NCI-H748 (cell line): ENCODE results near the gene EFNA5.
A peak's percentile ranks its signal among the peaks of the same experiment; 100 is the strongest.
"Not testable (repeated sequence)": the region's sequence is repeated elsewhere in the genome, so short reads cannot be mapped to it uniquely, and the experiment has no call there.

Source experiments
- DNase-seq: peaks from one replicate; lab custom pipeline; 2025; ENCODE audit not compliant: unreplicated experiment; lab: John Stamatoyannopoulos, UW

Gene EFNA5

GRCh38 chr5:107466233-107466769 lies 204.4 kb downstream of the EFNA5 start:
- peak; percentile 15 for DNase-seq

- no peak for DNase-seq
Measured at GRCh38 chr5:107464876-107465275, 205.9 kb downstream of the EFNA5 start.

- no peak for DNase-seq
Measured at GRCh38 chr5:107464416-107464815, 206.3 kb downstream of the EFNA5 start.

- no peak for DNase-seq
Measured at GRCh38 chr5:107463731-107464130, 207.0 kb downstream of the EFNA5 start.

- no peak for DNase-seq
Measured at GRCh38 chr5:107461770-107462169, 209.0 kb downstream of the EFNA5 start.

GRCh38 chr5:107460789-107461188 lies 209.9 kb downstream of the EFNA5 start:
- DNase-seq: no peak

- no peak for DNase-seq
Measured at GRCh38 chr5:107459605-107460004, 211.1 kb downstream of the EFNA5 start.

GRCh38 chr5:107458322-107458721 lies 212.4 kb downstream of the EFNA5 start:
- DNase-seq: no peak

GRCh38 chr5:107457881-107458280 lies 212.9 kb downstream of the EFNA5 start:
- DNase-seq: no peak

- no peak for DNase-seq
Measured at GRCh38 chr5:107457138-107457537, 213.6 kb downstream of the EFNA5 start.

GRCh38 chr5:107456281-107456715 lies 214.4 kb downstream of the EFNA5 start:
- no peak for DNase-seq

GRCh38 chr5:107455111-107455544 lies 215.6 kb downstream of the EFNA5 start:
- peak; percentile 11 for DNase-seq

- DNase-seq: not testable (repeated sequence)
Measured at GRCh38 chr5:107451827-107452226, 218.9 kb downstream of the EFNA5 start.

GRCh38 chr5:107451028-107451427 lies 219.7 kb downstream of the EFNA5 start:
- DNase-seq: peak; percentile 91

- DNase-seq: no peak
Measured at GRCh38 chr5:107450531-107450930, 220.2 kb downstream of the EFNA5 start.

GRCh38 chr5:107449369-107449768 lies 221.4 kb downstream of the EFNA5 start:
- no peak for DNase-seq

- DNase-seq: no peak
Measured at GRCh38 chr5:107447587-107447986, 223.2 kb downstream of the EFNA5 start.

- DNase-seq: no peak
Measured at GRCh38 chr5:107446972-107447371, 223.8 kb downstream of the EFNA5 start.

- no peak for DNase-seq
Measured at GRCh38 chr5:107444300-107444699, 226.4 kb downstream of the EFNA5 start.

GRCh38 chr5:107443897-107444296 lies 226.8 kb downstream of the EFNA5 start:
- no peak for DNase-seq

- DNase-seq: no peak
Measured at GRCh38 chr5:107442452-107442851, 228.3 kb downstream of the EFNA5 start.

GRCh38 chr5:107439832-107440231 lies 230.9 kb downstream of the EFNA5 start:
- DNase-seq: no peak

- DNase-seq: peak; percentile 55
Measured at GRCh38 chr5:107437986-107438510, 232.7 kb downstream of the EFNA5 start.
